ENCODE measurements around the gene VPS13D.
A peak's percentile ranks its signal among the peaks of the same experiment; 100 is the strongest.

Gene VPS13D

DNA sequence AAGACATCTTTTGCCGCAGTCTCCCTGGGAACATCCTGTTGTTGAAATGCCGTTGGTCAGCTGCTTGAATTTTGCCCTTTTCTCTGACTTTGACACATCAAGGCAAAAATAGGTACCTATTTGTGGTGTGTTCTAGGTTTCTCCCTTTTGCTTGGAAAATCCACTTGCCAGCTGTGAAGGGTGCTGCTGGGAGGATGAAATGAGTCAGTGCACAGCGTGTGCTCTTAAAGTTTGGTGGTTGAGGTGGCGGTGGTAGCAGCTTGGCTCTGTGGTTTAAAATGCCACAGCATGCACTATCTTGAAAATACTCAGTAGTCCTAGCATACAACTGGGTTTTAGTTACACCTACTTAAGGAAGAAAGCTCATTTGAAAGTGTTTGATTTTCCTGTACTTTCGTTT is 204.3 kb downstream of the VPS13D start:
- DNase-seq, result peak; percentile 51

DNA sequence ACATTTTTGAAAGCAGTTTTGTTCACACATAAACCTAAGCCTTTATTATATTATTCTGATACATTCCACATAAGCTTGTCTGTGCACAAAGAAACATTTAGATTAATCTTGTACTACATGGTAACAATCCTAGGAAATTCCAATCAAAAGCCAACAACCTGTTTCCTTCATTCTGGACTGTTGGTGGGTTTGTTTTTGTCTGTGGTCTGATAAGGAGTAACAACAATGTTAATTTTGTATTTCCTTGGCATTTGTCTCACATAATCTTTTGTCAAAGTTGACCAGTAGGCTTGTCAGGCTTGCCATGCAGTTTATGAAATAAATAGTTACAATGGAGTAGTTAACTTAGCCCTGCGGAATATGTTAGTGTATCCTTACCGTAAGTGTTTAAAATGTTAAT is 204.9 kb downstream of the VPS13D start:
- no peak for DNase-seq

DNA sequence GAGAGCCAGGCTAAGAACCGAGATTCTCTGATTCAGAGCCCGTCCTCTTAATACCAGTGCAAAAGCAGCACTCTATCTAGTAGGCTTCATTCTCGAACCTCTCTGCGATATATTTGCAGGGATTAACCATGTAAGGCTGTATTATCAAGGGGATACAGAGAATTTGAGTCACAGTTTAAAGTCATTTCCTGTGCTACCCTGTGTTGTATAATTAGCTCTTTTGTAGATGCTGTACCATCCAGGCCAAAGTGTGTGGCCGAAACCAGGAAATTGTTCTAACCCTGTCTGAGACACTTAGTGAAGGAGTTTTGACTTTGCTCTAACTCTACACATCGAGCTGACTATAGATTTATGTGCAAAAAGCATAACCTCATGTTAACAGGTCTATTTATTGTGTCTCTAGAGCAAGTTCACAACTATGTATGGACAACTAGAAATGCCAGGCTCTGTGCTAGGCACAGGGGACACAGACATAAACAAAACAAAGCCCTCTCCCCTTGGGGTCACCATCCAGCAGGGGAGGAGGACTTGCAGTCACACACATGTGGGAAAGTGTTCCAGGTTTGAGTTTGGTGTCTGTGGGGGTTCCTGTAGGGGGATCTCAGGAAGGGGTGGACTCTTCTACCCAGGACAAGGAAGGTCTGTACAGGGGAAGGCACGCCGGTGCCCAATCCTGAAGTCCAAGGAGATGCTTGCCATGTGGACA is 206.0 kb downstream of the VPS13D start:
- DNase-seq, result no peak

DNA sequence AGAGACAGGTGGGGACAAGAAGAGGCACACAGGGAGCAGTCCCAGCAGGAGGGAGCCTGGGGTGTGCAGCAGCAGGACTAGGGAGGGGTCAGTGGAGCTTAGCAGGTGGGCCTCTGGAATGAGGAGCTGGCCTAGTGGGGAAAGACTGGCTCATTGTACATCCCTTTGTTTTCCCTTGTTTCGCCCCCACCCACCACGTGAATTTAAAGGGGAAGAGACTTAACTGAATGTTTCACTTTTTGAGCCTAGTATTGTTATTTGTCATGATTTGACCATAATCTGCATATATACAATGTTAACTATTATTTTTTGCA is 206.5 kb downstream of the VPS13D start:
- no peak for DNase-seq

DNA sequence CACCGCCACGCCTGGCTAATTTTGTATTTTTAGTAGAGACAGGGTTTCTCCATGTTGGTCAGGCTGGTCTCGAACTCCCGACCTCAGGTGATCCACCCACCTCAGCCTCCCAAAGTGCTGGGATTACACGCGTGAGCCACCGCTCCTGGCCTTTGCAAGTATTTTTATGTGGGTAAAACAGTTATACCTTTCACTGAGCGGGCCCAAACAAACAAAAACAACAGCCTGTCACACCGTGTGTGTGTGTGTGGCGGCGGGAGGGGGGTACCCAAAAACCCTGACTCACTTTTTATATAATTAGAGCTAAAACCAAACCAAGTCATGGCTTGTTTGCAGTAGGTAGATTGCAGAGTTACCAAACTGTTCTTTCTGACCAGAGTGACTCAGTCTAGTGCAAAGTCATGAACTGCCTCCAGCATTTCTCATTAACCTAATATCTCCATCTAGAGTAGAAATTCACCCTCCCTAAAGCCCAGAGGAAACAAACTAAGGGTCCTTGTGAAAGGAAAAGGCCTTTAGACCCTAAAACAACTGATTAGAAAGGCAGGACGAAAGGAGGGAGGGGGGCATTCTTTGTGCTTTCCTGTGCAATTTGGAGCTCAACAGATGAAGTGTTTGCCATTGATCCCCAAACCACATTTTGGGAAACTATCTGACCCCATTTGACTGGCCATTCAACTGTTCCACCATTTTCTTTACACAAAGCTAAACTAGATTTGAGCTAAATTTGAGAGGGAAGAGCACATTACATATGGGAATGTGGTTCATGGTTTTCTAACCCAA is 207.2 kb downstream of the VPS13D start:
- DNase-seq, result no peak

DNA sequence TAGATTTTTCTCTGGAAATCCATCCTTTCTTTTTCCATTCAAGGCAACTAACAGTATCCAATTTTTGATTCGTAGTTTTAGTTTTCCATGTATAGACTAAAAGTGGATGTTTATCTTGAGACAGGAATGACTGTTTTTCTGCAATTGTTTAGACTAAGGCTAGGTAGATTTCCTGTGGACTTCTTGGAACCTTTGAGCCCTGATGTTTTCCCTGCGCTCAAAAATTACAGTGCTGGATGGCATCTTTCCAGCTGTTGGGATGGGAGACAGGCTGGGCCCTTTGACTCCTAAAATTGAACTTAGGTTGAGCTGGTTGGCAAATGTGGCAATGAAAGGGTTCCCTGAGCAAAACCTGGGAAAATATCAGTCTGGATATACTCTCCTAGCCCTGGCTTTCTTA is 207.8 kb downstream of the VPS13D start:
- DNase-seq, result no peak

DNA sequence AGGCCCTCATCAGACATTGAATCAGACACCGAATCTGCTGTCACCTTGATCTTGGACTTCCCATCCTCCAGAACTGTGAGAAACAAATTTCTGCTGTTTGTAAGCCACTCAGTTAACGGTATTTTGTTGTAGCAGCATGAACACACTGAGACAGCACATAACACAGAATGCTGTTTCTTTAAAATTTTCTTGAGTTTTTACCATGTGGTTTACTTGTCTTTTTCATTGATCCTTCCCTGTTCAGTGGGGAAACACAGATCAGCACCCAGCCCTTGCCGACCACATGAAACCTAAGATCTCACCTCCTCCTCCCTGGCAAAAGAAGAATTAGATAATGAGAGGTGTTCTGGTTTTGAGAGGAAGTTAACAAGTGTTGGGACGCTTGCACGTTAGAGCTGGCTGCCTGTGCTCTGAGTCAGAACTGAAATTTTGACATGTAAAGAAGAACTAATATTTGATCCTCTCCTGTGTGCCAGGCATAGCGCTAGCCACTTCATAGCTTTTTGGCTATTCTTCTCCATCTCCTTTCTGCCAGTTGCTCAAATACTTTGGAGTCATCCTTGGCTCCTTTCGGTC is 208.6 kb downstream of the VPS13D start:
- DNase-seq, result no peak

DNA sequence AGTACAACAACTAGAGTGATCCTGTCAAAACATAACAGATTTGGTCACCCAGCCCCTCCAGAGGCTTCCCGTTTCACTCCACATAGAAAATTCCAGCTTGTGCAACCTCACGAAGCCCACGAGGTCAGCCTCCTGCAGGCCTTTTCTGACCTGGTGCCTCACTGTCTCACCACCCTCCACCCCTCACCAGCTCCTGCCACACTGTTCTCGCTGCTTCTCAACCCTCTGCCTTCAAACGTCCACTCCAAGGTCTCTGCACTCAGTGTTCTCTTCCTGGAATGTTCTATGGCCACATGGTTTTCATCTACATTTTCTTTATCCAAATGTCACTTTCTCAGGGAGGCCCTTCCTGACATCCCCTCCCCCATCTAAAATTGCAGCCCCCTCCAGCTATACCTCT is 209.2 kb downstream of the VPS13D start:
- no peak for DNase-seq

DNA sequence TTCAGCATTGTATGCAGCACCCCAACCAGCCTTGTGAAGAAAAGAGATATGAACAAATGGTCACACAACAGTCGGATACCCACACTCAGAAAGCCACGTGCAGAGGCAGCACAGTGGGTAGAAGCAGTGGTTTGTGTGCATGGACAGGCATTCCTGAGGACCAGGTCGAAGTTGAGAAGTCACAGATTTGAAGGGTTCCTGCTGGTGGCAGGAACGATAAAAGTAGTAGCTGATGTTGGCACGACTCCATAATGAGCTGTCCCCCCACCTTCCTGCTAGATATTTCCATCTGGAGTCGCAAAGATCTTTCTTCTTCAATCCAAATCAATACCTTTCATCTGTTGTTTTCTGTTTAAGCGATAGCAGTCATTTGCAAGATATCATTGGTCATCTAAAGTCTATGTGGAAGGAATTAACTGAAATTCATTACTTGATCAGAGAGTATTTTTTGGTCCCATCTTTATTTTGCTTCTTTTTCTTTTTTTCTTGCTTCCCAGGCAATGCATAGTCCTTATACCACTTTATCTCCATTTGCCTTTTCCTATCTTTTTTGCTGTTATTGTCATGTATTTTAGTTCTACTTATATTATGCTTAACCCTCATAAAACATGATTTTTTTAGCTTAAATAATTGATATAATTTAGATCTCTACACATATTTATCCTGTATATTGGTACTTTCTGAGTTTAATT is 211.7 kb downstream of the VPS13D start:
- DNase-seq, result no peak

DNA sequence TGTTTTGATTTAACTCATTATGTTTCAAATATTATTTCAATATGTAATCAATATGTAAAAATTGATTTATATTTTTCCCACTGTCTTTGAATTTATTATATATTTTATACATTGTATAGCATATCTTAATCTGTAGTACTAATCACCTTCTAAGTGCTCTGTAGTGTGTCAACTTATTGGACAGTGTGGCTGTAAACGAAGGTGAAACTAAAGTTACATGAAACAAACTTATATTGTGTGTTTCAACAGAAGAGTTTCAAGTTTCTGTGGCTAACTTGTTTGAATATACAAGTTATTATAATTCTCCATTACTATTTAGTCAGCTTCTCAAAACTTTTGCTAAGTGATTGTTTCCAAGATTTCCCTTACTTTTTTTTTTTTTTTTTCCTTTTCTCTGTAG is 212.4 kb downstream of the VPS13D start:
- no peak for DNase-seq

DNA sequence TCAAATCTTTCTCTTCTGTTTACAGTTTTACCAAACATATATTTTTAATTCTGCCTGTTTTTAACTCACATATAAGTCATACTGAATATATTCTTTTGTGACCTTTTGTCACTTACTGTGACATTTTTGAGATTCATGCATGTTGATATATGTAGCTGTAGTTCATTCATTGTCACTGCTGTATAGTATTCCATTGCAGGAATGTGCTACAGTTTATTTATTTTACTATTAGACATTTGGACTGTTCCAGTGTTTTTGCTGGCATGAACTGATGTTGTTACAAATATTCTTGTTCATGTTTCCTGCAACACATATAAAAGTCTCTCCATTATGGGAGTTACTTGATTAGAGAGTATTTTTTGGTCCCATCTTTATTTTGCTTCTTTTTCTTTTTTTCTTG is 213.3 kb downstream of the VPS13D start:
- DNase-seq, result no peak

DNA sequence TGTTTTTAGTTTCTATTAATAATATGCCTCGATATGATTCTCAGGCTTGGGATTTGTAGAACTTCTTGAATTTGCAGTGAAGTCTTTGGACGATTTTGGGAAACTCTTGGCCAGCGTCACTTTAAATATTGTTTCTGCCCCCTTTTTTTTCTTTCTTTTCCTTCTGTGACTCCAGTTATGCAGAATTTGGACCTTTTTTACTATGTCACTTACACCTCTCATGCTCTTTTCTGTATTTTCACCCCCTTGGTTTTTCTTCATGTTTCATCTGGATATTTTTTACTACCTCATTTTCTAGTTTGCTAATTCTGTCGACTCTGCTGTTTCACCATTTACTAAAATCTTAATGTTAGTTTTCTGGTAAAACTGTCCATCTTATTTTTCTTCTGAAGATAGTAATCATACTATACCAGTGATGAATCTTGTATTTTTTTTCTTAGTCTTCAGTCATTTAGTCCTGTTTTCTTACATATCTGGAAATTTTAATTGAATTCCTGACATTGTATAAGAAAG is 214.6 kb downstream of the VPS13D start:
- DNase-seq, result no peak

DNA sequence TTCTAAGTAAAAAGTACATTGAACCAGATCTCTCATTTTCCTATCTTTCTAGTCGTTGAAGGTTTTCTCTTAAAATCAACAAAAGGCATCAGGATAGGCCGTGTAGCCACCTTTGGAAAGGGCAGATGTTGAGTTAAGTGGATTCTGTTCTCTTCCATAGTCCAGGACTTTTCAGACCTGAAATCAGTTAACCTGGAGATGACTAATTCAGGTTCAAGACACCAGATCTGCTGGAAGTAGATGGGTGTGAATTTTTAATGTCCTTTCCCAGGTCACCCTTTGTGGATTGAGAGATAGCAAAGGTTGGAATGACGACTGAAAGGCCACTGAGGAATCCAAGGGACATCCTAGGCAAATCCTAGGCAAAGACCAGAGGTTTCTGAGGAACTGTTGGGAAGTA is 215.4 kb downstream of the VPS13D start:
- DNase-seq, result no peak

DNA sequence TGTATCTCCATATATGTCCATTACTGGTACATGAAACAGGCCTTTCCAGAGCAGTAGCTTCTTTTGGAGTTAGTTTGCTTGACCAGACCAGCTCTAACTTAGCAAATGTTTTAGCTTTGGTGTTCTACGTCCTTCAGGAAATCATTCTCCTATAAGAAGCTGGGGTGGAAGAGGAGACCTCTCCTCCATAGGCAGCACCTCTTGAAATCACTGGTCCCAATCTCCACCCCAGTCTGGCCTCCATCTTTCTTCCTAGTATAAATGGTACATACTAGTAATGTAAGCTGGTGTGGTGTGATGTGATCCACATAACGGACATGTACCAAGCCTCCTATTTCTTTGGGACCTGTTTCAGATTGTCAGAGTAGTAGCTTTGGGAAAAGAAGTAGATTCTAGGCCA is 216.8 kb downstream of the VPS13D start:
- no peak for DNase-seq

DNA sequence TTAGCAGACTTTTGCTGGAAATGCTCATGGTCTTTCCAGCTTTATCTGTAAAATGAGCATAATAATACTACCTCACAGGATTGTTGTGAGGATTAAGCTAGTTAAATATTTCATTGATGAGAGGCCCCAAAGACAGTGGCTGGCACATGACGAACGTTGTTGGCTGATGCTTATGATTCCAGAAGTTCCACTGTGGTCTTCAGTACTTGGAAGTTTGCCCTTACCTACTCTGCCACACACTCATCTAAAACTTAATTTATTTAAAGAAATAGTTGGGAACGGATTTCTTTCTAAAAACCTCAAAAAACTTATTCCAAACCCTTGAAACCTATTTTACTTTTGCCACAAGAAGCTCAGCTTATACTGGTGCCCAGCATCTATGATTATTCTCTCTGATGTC is 217.5 kb downstream of the VPS13D start:
- peak; percentile 48 for DNase-seq

DNA sequence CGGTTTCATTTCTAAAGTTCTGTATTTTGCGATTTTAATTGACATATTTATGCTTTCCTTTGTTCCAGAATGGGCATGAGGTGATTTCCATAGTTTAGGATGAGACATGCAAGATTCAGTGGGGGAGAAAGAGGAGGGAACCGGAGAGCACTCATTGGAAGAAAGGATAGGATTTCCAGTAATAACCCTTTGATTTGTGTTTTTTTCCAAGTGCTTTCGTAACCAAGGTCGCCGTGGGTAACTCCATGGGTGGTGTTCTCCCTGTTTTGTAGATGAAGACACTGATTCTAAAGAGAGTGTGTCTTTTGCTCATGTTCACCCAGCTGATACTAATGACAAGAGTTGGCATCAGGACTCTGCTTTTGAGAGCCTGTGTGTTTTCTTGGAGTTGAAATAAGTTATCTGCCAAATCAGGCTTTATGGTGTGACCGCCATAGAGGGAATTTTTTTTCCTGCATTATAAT is 218.1 kb downstream of the VPS13D start:
- no peak for DNase-seq

DNA sequence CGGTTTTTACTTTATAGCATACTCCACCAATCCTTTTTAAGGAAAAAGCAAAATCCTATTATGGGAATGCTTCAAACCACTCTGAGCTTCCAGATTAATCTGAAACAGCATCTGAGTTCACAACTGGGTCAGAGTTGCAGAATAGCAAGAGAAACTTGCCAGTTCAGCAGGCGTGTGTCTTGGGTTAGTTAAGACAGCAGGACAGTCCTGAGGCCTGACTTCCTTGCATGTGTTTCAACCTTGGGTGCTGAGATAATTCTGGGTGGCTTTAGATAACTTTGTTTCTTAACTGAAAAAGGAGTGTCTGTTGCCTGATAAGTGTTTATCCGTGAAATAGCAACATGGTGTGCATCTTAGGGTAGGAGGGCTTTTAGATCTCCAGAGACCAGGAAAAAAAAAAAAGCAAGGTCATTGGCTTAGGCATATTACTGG is 218.9 kb downstream of the VPS13D start:
- DNase-seq, result peak; percentile 51

DNA sequence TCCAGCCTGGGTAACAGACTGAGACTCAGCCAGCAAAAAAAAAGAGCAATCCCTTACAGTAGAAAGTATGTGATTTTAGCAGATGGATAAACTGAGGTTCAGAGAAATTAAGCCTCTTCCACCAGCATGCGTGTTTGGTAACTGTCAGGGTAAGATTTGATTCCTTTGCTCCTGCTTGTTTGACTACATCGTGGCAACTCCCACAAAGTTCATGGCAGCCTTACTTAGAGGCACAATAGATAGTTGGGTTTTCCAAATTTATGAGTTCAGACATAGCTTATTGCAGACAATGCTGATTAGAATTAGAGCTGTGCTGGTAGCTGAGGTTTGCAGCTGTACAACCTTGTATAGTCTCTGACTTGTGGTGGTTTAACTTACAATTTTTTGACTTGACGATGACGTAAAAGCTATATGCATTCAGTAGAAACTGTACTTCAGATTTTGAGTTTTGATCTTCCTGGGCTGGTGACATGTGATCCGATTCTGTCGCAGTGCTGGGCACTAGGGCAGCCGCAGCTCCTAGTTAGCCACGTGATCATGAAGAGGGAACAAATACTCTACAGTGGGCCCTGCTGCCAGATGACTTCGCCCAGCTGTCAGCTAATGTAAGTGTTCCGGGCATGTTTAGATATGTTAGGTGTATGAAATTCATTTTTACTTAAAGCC is 220.4 kb downstream of the VPS13D start:
- DNase-seq, result peak; percentile 49

DNA sequence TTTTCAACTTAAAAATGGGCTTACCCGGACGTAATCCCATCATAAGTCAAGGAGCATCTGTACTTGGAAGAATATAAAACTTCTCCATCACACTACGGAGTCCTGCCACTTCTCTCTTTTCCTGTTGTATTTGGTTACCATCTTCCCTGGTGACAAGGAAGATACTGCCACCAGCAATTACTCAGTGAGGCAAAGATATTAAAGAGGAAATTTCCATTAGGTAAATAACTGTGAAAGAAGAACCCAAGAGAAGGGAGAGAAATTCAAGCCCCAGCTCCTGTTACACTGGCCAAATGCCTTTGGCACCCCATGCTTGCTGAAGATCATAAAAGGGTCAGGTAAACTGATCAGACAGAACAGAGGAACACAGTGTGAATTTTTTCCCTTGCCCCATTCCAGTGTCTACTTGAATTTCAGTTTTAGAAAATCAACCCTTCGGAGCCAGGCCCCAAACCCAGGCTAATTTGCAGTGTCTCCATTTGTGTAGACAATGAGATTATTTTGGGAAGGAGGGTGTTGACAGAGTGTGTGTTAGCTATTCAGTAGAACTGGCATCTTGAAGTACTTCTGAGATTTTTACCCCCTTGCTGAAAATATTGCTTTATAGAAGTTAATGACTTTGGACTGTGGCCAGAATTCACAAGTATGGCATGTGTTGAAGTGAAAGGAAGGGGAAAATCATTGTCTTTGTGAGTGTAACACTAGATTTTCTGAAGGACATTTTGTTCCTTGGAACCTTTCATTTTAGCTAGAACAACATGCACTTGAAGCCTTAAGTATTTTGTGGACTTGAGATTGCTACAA is 221.1 kb downstream of the VPS13D start:
- no peak for DNase-seq

DNA sequence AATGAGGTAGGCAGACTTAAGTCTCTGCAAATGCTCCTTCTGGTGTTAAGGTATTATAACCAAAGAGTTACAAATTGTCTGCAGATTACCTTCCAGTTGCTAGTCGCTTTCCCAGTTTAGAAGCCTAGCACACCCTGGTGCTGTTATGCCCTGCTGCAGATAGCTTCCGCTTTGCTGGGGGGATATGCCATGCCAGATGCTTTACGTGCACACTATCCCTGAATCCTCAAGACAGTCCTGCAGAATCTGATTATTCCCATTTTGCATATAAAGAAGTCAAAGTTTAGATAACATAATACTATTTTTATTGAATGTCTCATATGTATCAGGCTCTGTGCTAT is 221.7 kb downstream of the VPS13D start:
- no peak for DNase-seq

DNA sequence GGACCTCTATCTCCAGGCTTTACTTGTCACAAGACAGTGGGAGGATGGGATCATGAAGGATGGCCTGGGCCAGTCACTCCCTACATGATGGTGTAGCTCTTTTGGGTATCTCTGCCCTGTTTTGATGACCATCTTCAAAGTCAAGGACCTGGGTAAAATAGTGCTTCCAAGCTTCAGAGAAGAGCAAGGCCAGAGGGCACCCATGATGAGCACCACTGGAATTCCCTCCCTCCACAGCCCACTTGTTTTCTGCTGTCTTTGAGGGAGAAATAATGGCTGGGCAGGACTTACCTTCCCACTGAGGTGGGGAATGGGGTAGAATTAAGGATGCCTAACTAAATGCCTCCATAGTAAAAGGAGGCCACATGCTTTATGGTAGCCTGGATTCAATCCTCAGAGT is 222.4 kb downstream of the VPS13D start:
- no peak for DNase-seq

Data from femur (tissue), 1 donor.